HG02642 (cell line): ENCODE measurements around the gene PPIE.

Experiments
- ATAC-seq: cut with Tn5 transposase; IDR thresholded peaks from one replicate; pipeline ENCODE4 v1.9.1; 2021; ENCODE audit warnings: mild to moderate bottlenecking; ENCODE audit not compliant: unreplicated experiment, poor library complexity

Gene PPIE

GRCh38 chr1:39738622-39739366 is at the start of gene PPIE:
Gene PPIE (plus strand): TSS chr1:39738882. CDS start chr1:39738901, 19 bp downstream.
- peak; percentile 86 for ATAC-seq

GRCh38 chr1:39689214-39689613 is 49.5 kb upstream of the PPIE start:
- no peak for ATAC-seq

GRCh38 chr1:39689635-39690034 is 49.0 kb upstream of the PPIE start:
- no peak for ATAC-seq

- ATAC-seq: no peak
Observed at GRCh38 chr1:39690225-39690624, 48.5 kb upstream of the PPIE start.

- ATAC-seq: no peak
Observed at GRCh38 chr1:39690794-39691382, 47.8 kb upstream of the PPIE start.

GRCh38 chr1:39691383-39692151 is 47.1 kb upstream of the PPIE start, which contains the start of gene HPCAL4:
Gene HPCAL4 (minus strand): TSS chr1:39691433. CDS start chr1:39684603, 6,830 bp downstream.
- ATAC-seq: peak; percentile 85

GRCh38 chr1:39692152-39693074 is 46.3 kb upstream of the PPIE start:
- ATAC-seq: no peak

GRCh38 chr1:39694026-39694425 is 44.7 kb upstream of the PPIE start:
- ATAC-seq: no peak

GRCh38 chr1:39695016-39695415 is 43.7 kb upstream of the PPIE start:
- ATAC-seq: no peak

GRCh38 chr1:39696448-39696847 is 42.2 kb upstream of the PPIE start:
- no peak for ATAC-seq

- no peak for ATAC-seq
Observed at GRCh38 chr1:39698568-39698967, 40.1 kb upstream of the PPIE start.

- ATAC-seq: no peak
Observed at GRCh38 chr1:39699419-39699818, 39.3 kb upstream of the PPIE start.

- no peak for ATAC-seq
Observed at GRCh38 chr1:39700348-39700747, 38.3 kb upstream of the PPIE start.

GRCh38 chr1:39701049-39701439 is 37.6 kb upstream of the PPIE start:
- no peak for ATAC-seq

- ATAC-seq: no peak
Observed at GRCh38 chr1:39704757-39705156, 33.9 kb upstream of the PPIE start.

- no peak for ATAC-seq
Observed at GRCh38 chr1:39707506-39707905, 31.2 kb upstream of the PPIE start.

- ATAC-seq: no peak
Observed at GRCh38 chr1:39711104-39711965, 27.3 kb upstream of the PPIE start.

GRCh38 chr1:39711966-39712340 is 26.7 kb upstream of the PPIE start:
- no peak for ATAC-seq

GRCh38 chr1:39713557-39713956 is 25.1 kb upstream of the PPIE start:
- no peak for ATAC-seq
